Prostate gland (tissue), 2 donors: ENCODE data around the gene ZBTB7C.

Source experiments
- POLR2AphosphoS5 ChIP-seq: sonication (generic); formaldehyde crosslinking; IDR thresholded peaks from one replicate; pipeline ENCODE4 v1.6.1; 2017; ENCODE audit warnings: antibody characterized with exemption
- TF ChIP-seq, protein P1 (sequence below), 4 experiments: fragments of 200-600 bp in 2 of 4; fragments of 450-650 bp in 2 of 4; sonication (generic) in 2 of 4; IDR thresholded peaks; 1 replicate in 3 of 4; 2 replicates in 1 of 4; pipeline ENCODE4 v1.5.1; 2016 to 2019; ENCODE audit warnings: antibody characterized with exemption in 4 of 4, mild to moderate bottlenecking in 2 of 4, moderate library complexity in 2 of 4

DNA sequence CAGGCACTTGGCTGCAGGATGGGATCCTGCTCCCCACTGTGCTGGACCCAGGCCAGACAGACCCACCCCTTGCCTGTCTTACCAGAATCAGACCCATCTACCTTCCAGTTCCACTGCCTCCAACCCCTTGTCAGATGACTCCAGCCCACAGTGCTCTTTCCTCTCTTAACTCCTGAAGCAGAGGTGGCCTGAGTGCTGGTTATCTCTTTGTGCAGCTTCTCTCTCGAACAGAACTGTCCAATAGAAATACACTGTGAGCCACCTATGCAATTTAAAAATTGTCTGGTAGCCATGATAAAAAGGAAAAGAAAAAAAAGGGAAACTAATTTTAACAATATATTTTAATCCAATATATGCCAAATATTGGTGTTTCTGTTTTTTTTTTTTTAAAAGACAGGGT is 318.5 kb downstream of the ZBTB7C start:
- TF ChIP-seq POLR2AphosphoS5, result no peak
- TF ChIP-seq, protein P1, sequence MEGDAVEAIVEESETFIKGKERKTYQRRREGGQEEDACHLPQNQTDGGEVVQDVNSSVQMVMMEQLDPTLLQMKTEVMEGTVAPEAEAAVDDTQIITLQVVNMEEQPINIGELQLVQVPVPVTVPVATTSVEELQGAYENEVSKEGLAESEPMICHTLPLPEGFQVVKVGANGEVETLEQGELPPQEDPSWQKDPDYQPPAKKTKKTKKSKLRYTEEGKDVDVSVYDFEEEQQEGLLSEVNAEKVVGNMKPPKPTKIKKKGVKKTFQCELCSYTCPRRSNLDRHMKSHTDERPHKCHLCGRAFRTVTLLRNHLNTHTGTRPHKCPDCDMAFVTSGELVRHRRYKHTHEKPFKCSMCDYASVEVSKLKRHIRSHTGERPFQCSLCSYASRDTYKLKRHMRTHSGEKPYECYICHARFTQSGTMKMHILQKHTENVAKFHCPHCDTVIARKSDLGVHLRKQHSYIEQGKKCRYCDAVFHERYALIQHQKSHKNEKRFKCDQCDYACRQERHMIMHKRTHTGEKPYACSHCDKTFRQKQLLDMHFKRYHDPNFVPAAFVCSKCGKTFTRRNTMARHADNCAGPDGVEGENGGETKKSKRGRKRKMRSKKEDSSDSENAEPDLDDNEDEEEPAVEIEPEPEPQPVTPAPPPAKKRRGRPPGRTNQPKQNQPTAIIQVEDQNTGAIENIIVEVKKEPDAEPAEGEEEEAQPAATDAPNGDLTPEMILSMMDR (IDR thresholded peaks at IDR 0.05), result no peak
